H1 (cell line): ENCODE measurements around the gene KISS1. TPM values are rescaled to one million over a fixed set of nuclear protein-coding genes. Genes with fewer than 3 reads are reported as not detected.

Source experiments
- CTCF ChIA-PET: fragments of 300-600 bp; sonication (Branson Sonifier 250); formaldehyde crosslinking; loops from one replicate; lab custom pipeline; 2021; ENCODE audit not compliant: partially characterized antibody; lab: Charles Lee
- POLR2A ChIA-PET: fragments of 300-600 bp; sonication (Branson Sonifier 250); formaldehyde crosslinking; loops from one replicate; lab custom pipeline; 2021; ENCODE audit warnings: inconsistent platforms; ENCODE audit not compliant: partially characterized antibody; lab: Charles Lee
- DNase-seq, 2 experiments: peaks; one replicate each; pipeline versions ENCODE4 v3.0.0 to v3.0.0-alpha.2; 2010 to 2022; ENCODE audit warnings: low spot score in 2 of 2, low read depth in 1 of 2, mixed read lengths in 1 of 2
- FAIRE-seq: peaks from 2 replicates; lab custom pipeline; 2011; peaks lifted over from hg19 to GRCh38; lab: Jason Lieb, UNC
- H2AFZ ChIP-seq: 2 replicates; pipeline ENCODE4 v1.8.1; 2012; ENCODE audit warnings: low read length, inconsistent platforms
- H2AK5ac ChIP-seq: 2 replicates; pipeline ENCODE4 v1.6.1; 2013; ENCODE audit warnings: low read depth, low read length
- H2BK120ac ChIP-seq: replicated peaks from 2 replicates; pipeline ENCODE3; 2013; ENCODE audit warnings: low read depth, low read length, inconsistent platforms
- H2BK12ac ChIP-seq: 2 replicates; pipeline ENCODE4 v1.6.1; 2013; ENCODE audit warnings: low read depth, low read length
- H2BK15ac ChIP-seq: 2 replicates; pipeline ENCODE4 v1.6.1; 2013; ENCODE audit warnings: low read length
- H2BK20ac ChIP-seq: 2 replicates; pipeline ENCODE4 v1.6.1; 2013; ENCODE audit warnings: low read length
- H2BK5ac ChIP-seq: 2 replicates; pipeline ENCODE4 v1.6.1; 2013; ENCODE audit warnings: low read depth, low read length
- H3K14ac ChIP-seq: 2 replicates; pipeline ENCODE4 v1.6.1; 2013; ENCODE audit warnings: inconsistent platforms; ENCODE audit not compliant: insufficient read length
- H3K18ac ChIP-seq: 2 replicates; pipeline ENCODE4 v1.6.1; 2013; ENCODE audit warnings: low read length; ENCODE audit errors: extremely low read depth
- H3K23ac ChIP-seq: 2 replicates; pipeline ENCODE4 v1.6.1; 2013; ENCODE audit warnings: inconsistent platforms; ENCODE audit not compliant: insufficient read length
- H3K23me2 ChIP-seq: 2 replicates; pipeline ENCODE4 v1.6.1; 2013; ENCODE audit warnings: low read depth, low read length
- H3K27ac ChIP-seq: 2 replicates; pipeline ENCODE4 v1.6.1; 2011; ENCODE audit warnings: low read depth, low read length, inconsistent platforms
- H3K27me3 ChIP-seq, 4 experiments: replicated peaks in 1 of 4; 1 replicate in 1 of 4; 2 replicates in 3 of 4; pipeline versions ENCODE4 v1.6.1 to v1.8.1; 2011 to 2013; ENCODE audit warnings: low read length in 3 of 4, mild to moderate bottlenecking in 3 of 4, inconsistent platforms in 2 of 4, mixed read lengths in 2 of 4, moderate library complexity in 1 of 4; ENCODE audit not compliant: control insufficient read depth in 3 of 4, insufficient read depth in 3 of 4; ENCODE audit errors: extremely low read depth in 1 of 4
- H3K36me3 ChIP-seq, 4 experiments: 2 replicates each; pipeline versions ENCODE4 v1.6.1 to v1.8.1; 2011 to 2013; ENCODE audit warnings: mild to moderate bottlenecking in 4 of 4, low read length in 3 of 4, moderate library complexity in 2 of 4, control low read depth in 1 of 4, inconsistent platforms in 1 of 4; ENCODE audit not compliant: insufficient read depth in 4 of 4, control insufficient read depth in 2 of 4
- H3K4ac ChIP-seq: replicated peaks from 2 replicates; pipeline ENCODE3; 2013; ENCODE audit warnings: low read length, low read depth, mixed read lengths, inconsistent platforms; ENCODE audit not compliant: insufficient read length
- H3K4me1 ChIP-seq, 4 experiments: replicated peaks in 1 of 4; 1 replicate in 1 of 4; 2 replicates in 3 of 4; pipeline versions ENCODE4 v1.6.1 to v1.8.1; 2011 to 2013; ENCODE audit warnings: low read length in 3 of 4, inconsistent platforms in 2 of 4, mixed read lengths in 1 of 4; ENCODE audit not compliant: insufficient read depth in 4 of 4, control insufficient read depth in 3 of 4
- H3K4me2 ChIP-seq, 2 experiments: 2 replicates each; pipeline versions ENCODE4 v1.6.1 to v1.8.1; 2011 to 2013; ENCODE audit warnings: low read depth in 2 of 2, low read length in 2 of 2, control low read depth in 1 of 2, inconsistent platforms in 1 of 2, mild to moderate bottlenecking in 1 of 2; ENCODE audit not compliant: insufficient read depth in 1 of 2
- H3K4me3 ChIP-seq, 4 experiments: fragments of 200-600, 300-600 bp in 1 of 4; sonication (generic), shearing (Covaris generic), sonication (Bioruptor Twin) in 1 of 4; 2 replicates each; pipeline versions ENCODE4 v1.5.1 to v1.8.1; 2011 to 2016; ENCODE audit warnings: low read length in 4 of 4, low read depth in 3 of 4, control low read depth in 2 of 4, inconsistent platforms in 2 of 4, mild to moderate bottlenecking in 2 of 4, mixed read lengths in 1 of 4, moderate library complexity in 1 of 4; ENCODE audit not compliant: insufficient read depth in 2 of 4; ENCODE audit errors: extremely low read depth in 1 of 4
- H3K56ac ChIP-seq: replicated peaks from 2 replicates; pipeline ENCODE3; 2013; ENCODE audit warnings: low read depth, mild to moderate bottlenecking, mixed read lengths, low read length, inconsistent platforms; ENCODE audit not compliant: insufficient read length
- H3K79me1 ChIP-seq: 2 replicates; pipeline ENCODE4 v1.6.1; 2013; ENCODE audit warnings: low read depth, low read length, control low read depth
- H3K79me2 ChIP-seq, 2 experiments: 2 replicates each; pipeline versions ENCODE4 v1.6.1 to v1.8.1; 2012 to 2013; ENCODE audit warnings: low read length in 2 of 2, mild to moderate bottlenecking in 2 of 2, inconsistent platforms in 1 of 2; ENCODE audit not compliant: insufficient read depth in 2 of 2, control insufficient read depth in 1 of 2
- H3K9ac ChIP-seq, 4 experiments: replicated peaks in 1 of 4; 1 replicate in 1 of 4; 2 replicates in 3 of 4; pipeline versions ENCODE4 v1.6.1 to v1.8.1; 2011 to 2013; ENCODE audit warnings: low read depth in 3 of 4, low read length in 3 of 4, control low read depth in 2 of 4, mild to moderate bottlenecking in 2 of 4, moderate library complexity in 2 of 4, inconsistent platforms in 1 of 4; ENCODE audit errors: extremely low read depth in 1 of 4
- H3K9me3 ChIP-seq, 2 experiments: 2 replicates each; pipeline versions ENCODE4 v1.6.1 to v1.8.1; 2012 to 2013; ENCODE audit warnings: mild to moderate bottlenecking in 2 of 2, moderate library complexity in 2 of 2, control low read depth in 1 of 2, inconsistent platforms in 1 of 2, low read depth in 1 of 2, low read length in 1 of 2, mixed read lengths in 1 of 2; ENCODE audit not compliant: insufficient read depth in 2 of 2
- H4K20me1 ChIP-seq, 2 experiments: replicated peaks in 1 of 2; 2 replicates each; pipeline versions ENCODE3 to v1.8.1; 2011 to 2013; ENCODE audit warnings: inconsistent platforms in 2 of 2, low read length in 2 of 2, mild to moderate bottlenecking in 1 of 2; ENCODE audit not compliant: insufficient read depth in 2 of 2, control insufficient read depth in 1 of 2
- H4K5ac ChIP-seq: 2 replicates; pipeline ENCODE4 v1.6.1; 2013; ENCODE audit warnings: low read length, low read depth, mixed read lengths, inconsistent platforms; ENCODE audit not compliant: insufficient read length
- H4K8ac ChIP-seq: 2 replicates; pipeline ENCODE4 v1.8.0; 2013; ENCODE audit warnings: mild to moderate bottlenecking, moderate library complexity, low read length, inconsistent platforms; ENCODE audit not compliant: insufficient read depth; ENCODE audit errors: extremely low read depth
- H4K91ac ChIP-seq: replicated peaks from 2 replicates; pipeline ENCODE3; 2013; ENCODE audit warnings: low read length, mixed read lengths, inconsistent platforms; ENCODE audit not compliant: insufficient read length
- BACH1 ChIP-seq: IDR thresholded peaks from 2 replicates; pipeline ENCODE4 v1.6.1; 2012; ENCODE audit warnings: low read length, improper control_type of control experiment
- CBX8 ChIP-seq: fragments of 300-800, 300-1000 bp; sonication (generic); IDR thresholded peaks from 2 replicates; pipeline ENCODE4 v1.7.1; 2016; ENCODE audit warnings: low read depth, low read length, borderline replicate concordance
- CHD1 ChIP-seq: IDR thresholded peaks from 2 replicates; pipeline ENCODE4 v1.6.1; 2012; ENCODE audit warnings: low read depth, low read length, improper control_type of control experiment
- CREB1 ChIP-seq: IDR thresholded peaks from 2 replicates; pipeline ENCODE4 v1.6.1; 2012; ENCODE audit warnings: inconsistent platforms
- HDAC2 ChIP-seq, 2 experiments: fragments of 300-600 bp in 1 of 2; sonication (generic) in 1 of 2; IDR thresholded peaks; 2 replicates each; pipeline ENCODE4 v1.6.1; 2011 to 2012; ENCODE audit warnings: low read depth in 2 of 2, low read length in 2 of 2, mild to moderate bottlenecking in 2 of 2, moderate library complexity in 2 of 2, borderline replicate concordance in 1 of 2, inconsistent platforms in 1 of 2
- JUND ChIP-seq: IDR thresholded peaks from 2 replicates; pipeline ENCODE4 v1.6.1; 2011; ENCODE audit warnings: mild to moderate bottlenecking, improper control_type of control experiment, low read length
- KDM5A ChIP-seq: fragments of 200-600 bp; IDR thresholded peaks from 2 replicates; pipeline ENCODE4 v1.7.1; 2012; ENCODE audit warnings: mild to moderate bottlenecking, low read length, inconsistent platforms, mixed read lengths
- NANOG ChIP-seq: IDR thresholded peaks from 2 replicates; pipeline ENCODE4 v1.6.1; 2011; ENCODE audit warnings: low read length, low read depth, mild to moderate bottlenecking, inconsistent platforms; ENCODE audit not compliant: insufficient read depth, poor library complexity, severe bottlenecking
- POU5F1 ChIP-seq: IDR thresholded peaks from 2 replicates; pipeline ENCODE4 v1.6.1; 2011; ENCODE audit warnings: low read depth, mild to moderate bottlenecking, low read length, moderate library complexity
- RAD21 ChIP-seq, 2 experiments: IDR thresholded peaks in 1 of 2; conservative IDR thresholded peaks in 1 of 2; 2 replicates each; pipeline ENCODE4 v1.6.1; 2011; ENCODE audit warnings: low read depth in 2 of 2, low read length in 2 of 2, improper control_type of control experiment in 1 of 2, inconsistent platforms in 1 of 2, mild to moderate bottlenecking in 1 of 2, moderate library complexity in 1 of 2
- SUZ12 ChIP-seq: fragments of 200-600 bp; sonication (generic); IDR thresholded peaks from 2 replicates; pipeline ENCODE4 v1.6.1; 2012; ENCODE audit warnings: mild to moderate bottlenecking, inconsistent platforms, low read length, moderate library complexity, mixed read lengths
- YY1 ChIP-seq: IDR thresholded peaks from 2 replicates; pipeline ENCODE4 v1.6.1; 2011; ENCODE audit warnings: low read depth, mild to moderate bottlenecking, low read length
- ZNF274 ChIP-seq: IDR thresholded peaks from 2 replicates; pipeline ENCODE4 v1.7.0; 2012; ENCODE audit warnings: low read length, borderline replicate concordance; ENCODE audit errors: extremely low read depth
- WGBS, 2 experiments: shearing (Covaris generic) in 1 of 2; methylation state at CpG; one replicate each; pipeline versions ENCODE4 v1.1.6 to v1.1.7; 2013 to 2015; ENCODE audit warnings: low lambda C conversion rate in 2 of 2, mixed read lengths in 2 of 2, inconsistent platforms in 1 of 2, low coverage in 1 of 2, missing lambda C conversion rate in 1 of 2; ENCODE audit not compliant: insufficient replicate concordance in 2 of 2, insufficient coverage in 1 of 2, insufficient read length in 1 of 2; ENCODE audit errors: extremely low coverage in 1 of 2, missing lambda C conversion rate in 1 of 2; 5-methylcytosine and 5-hydroxymethylcytosine counted together
- polyA plus RNA-seq, 7 experiments: library from polyadenylated mRNA; depleted of rRNA in 3 of 7; stranded (reverse) in 5 of 7; unstranded in 2 of 7; fragments of >200 nt in 5 of 7; fragments of 200-250 nt in 2 of 7; gene quantifications; 1 replicate in 5 of 7; 2 replicates in 1 of 7; 4 replicates in 1 of 7; pipeline versions ENCODE4 v1.2.1 to v1.2.3, GENCODE V29; 2011 to 2013; ENCODE audit warnings: missing spikeins in 2 of 7, mixed read lengths in 2 of 7
- total RNA-seq: library from RNA; stranded (reverse); fragmentation: NEBNext Ultra II Directional; extraction: Animal tissue kit (Norgen Biotek cat#: 25700); gene quantifications from 2 replicates; pipeline ENCODE4 v1.2.1, GENCODE V29; 2021
- TF ChIP-seq, protein P1 (sequence below): IDR thresholded peaks from 2 replicates; pipeline ENCODE4 v1.6.1; 2012; ENCODE audit warnings: inconsistent platforms

Gene KISS1
- total and polyA plus RNA-seq, 2 of the 8 experiments (the other 6 are each of a cell fraction or from before 2014, with no cell fraction given), result 0.71 TPM; not detected in 1

GRCh38 chr1:204194080-204194479, 2.2 kb downstream of the KISS1 start:
- 90% methylated on average over 2 of the region's 2 CpGs; no CpG with 5 or more reads in 1 of the 2 experiments for whole genome bisulfite sequencing, 2 experiments
- H3K9me3 ChIP-seq, result no peaks in the 10 kb centered on the region
- FAIRE-seq, result no peak
- TF ChIP-seq, protein P1, sequence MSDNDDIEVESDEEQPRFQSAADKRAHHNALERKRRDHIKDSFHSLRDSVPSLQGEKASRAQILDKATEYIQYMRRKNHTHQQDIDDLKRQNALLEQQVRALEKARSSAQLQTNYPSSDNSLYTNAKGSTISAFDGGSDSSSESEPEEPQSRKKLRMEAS, result no peak
- TF ChIP-seq CREB1, result no peak
- no peak for TF ChIP-seq SUZ12
- TF ChIP-seq BACH1, result no peak
- TF ChIP-seq POU5F1, result no peak
- no peak for TF ChIP-seq RAD21 (IDR thresholded peaks at IDR 0.05 in 1 of 2, conservative IDR thresholded peaks at IDR 0.05 in 1 of 2; ENCODE audit: low read depth in 2 of 2, low read length in 2 of 2)
- no peak for TF ChIP-seq JUND
- TF ChIP-seq CBX8, result no peak
- no peak for TF ChIP-seq HDAC2 (IDR thresholded peaks at IDR 0.05; ENCODE audit: borderline replicate concordance in 1 of 2, low read depth in 2 of 2, low read length in 2 of 2)
- no peak for TF ChIP-seq YY1
- TF ChIP-seq KDM5A, result no peak
- TF ChIP-seq ZNF274, result no peak
- TF ChIP-seq CHD1, result no peak
- TF ChIP-seq NANOG, result no peak

More at GRCh38 chr1:204194080-204194479, 2.2 kb downstream of the KISS1 start:
- Histone ChIP-seq H4K8ac (no peak overlapping the region), H2BK5ac (no peak overlapping the region), H3K4ac (no peak overlapping the region), H3K9ac (no peak overlapping the region), H4K91ac (no peak overlapping the region), H4K20me1 (peaks cover 0 to 6% of the 10 kb centered on the region in 2 experiments), H3K27me3 (peaks cover 0 to 7% (median 5%) of the 10 kb centered on the region in 4 experiments; a peak in 3 of 7 replicates), H2BK12ac (no peak overlapping the region), H3K36me3 (no peaks in the 10 kb centered on the region; a peak in 1 of 8 replicates), H3K23ac (no peak overlapping the region), H2BK15ac (no peak overlapping the region), H3K23me2 (peaks cover 7% of the 10 kb centered on the region), H4K5ac (no peak overlapping the region), H3K79me1 (peaks cover 5% of the 10 kb centered on the region), H3K14ac (no peak overlapping the region), H3K27ac (no peak overlapping the region), H2BK120ac (no peak overlapping the region), H2AK5ac (no peak overlapping the region), H3K56ac (no peak overlapping the region), H3K4me1 (peaks cover 0 to 5% (median 0%) of the 10 kb centered on the region in 4 experiments; a peak in 3 of 7 replicates), H3K4me2 (no peak overlapping the region), H3K18ac (no peak overlapping the region), H2AFZ (no peak overlapping the region), H3K4me3 (no peak overlapping the region), H3K79me2 (no peaks in the 10 kb centered on the region), H2BK20ac (no peak overlapping the region)
- CTCF ChIA-PET, result interaction anchor here (0.6 to 7.0 kb wide), 10 partner anchors 9 to 201 kb away, joined by 3 to 73 read pairs (median 4); partner anchors contain the start of genes GOLT1A and REN
- no peak for DNase-seq
- POLR2A ChIA-PET, result interaction anchor here (0.7 to 1.8 kb wide), 2 partner anchors 10 to 20 kb away, joined by 3 to 8 read pairs; partner anchors contain the start of gene GOLT1A
